Upper lobe of left lung (tissue), 6 donors: Measurements from ENCODE around the gene PIERCE2. TPM values are rescaled to one million over a fixed set of nuclear protein-coding genes. Genes with fewer than 3 reads are reported as not detected.
"Not testable (repeated sequence)": the region's sequence is repeated elsewhere in the genome, so short reads cannot be mapped to it uniquely, and the experiment has no call there.

ENCODE experiments used
- ATAC-seq, 2 donors: fragments of 200-7000 bp; cut with Tn5 transposase; one replicate each; pipeline ENCODE4 v1.9.1; 2022; ENCODE audit warnings: mild to moderate bottlenecking in 2 of 2, moderate library complexity in 2 of 2; ENCODE audit not compliant: low FRiP score in 2 of 2
- DNase-seq, 2 donors: peaks; one replicate each; pipeline ENCODE4 v3.0.0-alpha.2; 2019 to 2020
- H3K27ac ChIP-seq, 4 donors: fragments of 200-600 bp; sonication (generic); one replicate each; pipeline ENCODE4 v1.5.1; 2016 to 2019
- H3K27me3 ChIP-seq, 4 donors: fragments of 200-600 bp; sonication (generic); one replicate each; pipeline ENCODE4 v1.5.1; 2017 to 2019
- H3K36me3 ChIP-seq, 4 donors: fragments of 200-600 bp; sonication (generic); one replicate each; pipeline ENCODE4 v1.5.1; 2016 to 2019
- H3K4me1 ChIP-seq, 4 donors: fragments of 200-600 bp; sonication (generic); one replicate each; pipeline ENCODE4 v1.5.1; 2018 to 2019
- H3K4me3 ChIP-seq, 4 donors: fragments of 200-600 bp; sonication (generic); one replicate each; pipeline ENCODE4 v1.5.1; 2017 to 2019; ENCODE audit warnings: mild to moderate bottlenecking in 2 of 4, moderate library complexity in 1 of 4
- H3K9me3 ChIP-seq, 4 donors: fragments of 200-600 bp; sonication (generic); one replicate each; pipeline ENCODE4 v1.5.1; 2018 to 2019
- EP300 ChIP-seq, 4 donors: sonication (generic); formaldehyde crosslinking; IDR thresholded peaks; one replicate each; pipeline ENCODE4 v1.5.1; 2017; ENCODE audit warnings: antibody characterized with exemption in 4 of 4, control low read depth in 2 of 4
- POLR2A ChIP-seq, 4 donors: fragments of 450-650 bp; IDR thresholded peaks; one replicate each; pipeline ENCODE4 v1.5.1; 2016 to 2017; ENCODE audit warnings: antibody characterized with exemption in 4 of 4, mild to moderate bottlenecking in 2 of 4
- POLR2AphosphoS5 ChIP-seq, 2 donors: sonication (generic); formaldehyde crosslinking; IDR thresholded peaks; one replicate each; pipeline ENCODE4 v1.5.1; 2017; ENCODE audit warnings: antibody characterized with exemption in 2 of 2
- WGBS, 2 donors: methylation state at CpG; one replicate each; pipeline ENCODE4 v1.1.5; 2017 to 2018; 5-methylcytosine and 5-hydroxymethylcytosine counted together
- total RNA-seq, 6 donors: library from RNA; depleted of rRNA in 4 of 6; stranded (reverse); fragments of >200 nt in 4 of 6; gene quantifications; one replicate each; pipeline versions ENCODE4 v1.1.0 to v1.2.1, GENCODE V29; 2016 to 2021
- TF ChIP-seq, protein P1 (sequence below), 6 experiments: fragments of 450-650 bp in 4 of 6; fragments of 200-600 bp in 2 of 6; sonication (generic) in 2 of 6; IDR thresholded peaks; one replicate each; pipeline ENCODE4 v1.5.1; 2016 to 2019; ENCODE audit warnings: antibody characterized with exemption in 6 of 6
- donor health status: DM: no; HTN: no; CAD: no; lungs with moderate emphysema.
- donor health status: DM: no; HTN: yes; CAD: no; lungs with severe emphysema.

Gene PIERCE2
- total RNA-seq, 6 donors from 2014 or later, result 1.3 to 9.1 (median 2.5) TPM; not detected in 2

DNA sequence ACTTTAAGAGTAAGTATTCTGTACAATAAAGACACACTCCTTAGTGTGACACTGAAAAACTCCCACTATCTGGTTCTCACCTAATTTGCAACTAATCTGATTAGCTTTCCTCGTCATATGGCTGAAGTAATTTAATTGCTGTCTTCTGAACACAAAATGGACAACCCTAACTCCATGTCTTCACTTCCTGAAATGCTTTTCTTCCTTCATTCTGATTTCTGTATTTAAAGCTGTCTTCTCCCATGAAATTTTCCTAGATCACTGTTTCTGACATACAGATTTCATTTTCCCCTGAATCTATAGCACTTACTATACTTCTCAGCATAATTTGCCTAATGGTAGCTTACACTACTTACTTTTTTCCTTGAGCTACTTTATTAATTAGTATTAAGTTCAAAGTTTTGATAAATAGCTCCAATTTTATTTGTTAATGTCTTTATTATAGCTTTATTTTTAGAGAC lies 6.5 kb upstream of the PIERCE2 start:
- Histone ChIP-seq H3K27ac (peak overlapping the region in 1 of 4 donors; percentile 80), H3K9me3 (no peaks in the 10 kb centered on the region), H3K27me3 (no peaks in the 10 kb centered on the region), H3K4me3 (no peak overlapping the region), H3K4me1 (peaks cover 29 to 48% (median 40%) of the 10 kb centered on the region in 4 donors), H3K36me3 (no peaks in the 10 kb centered on the region)
- no peak for ATAC-seq
- 82 to 87% methylated on average over 1 of the region's 1 CpG for WGBS, 2 donors
- DNase-seq, result no peak
- TF ChIP-seq POLR2AphosphoS5 (IDR thresholded peaks at IDR 0.05) (no peak), POLR2A (IDR thresholded peaks at IDR 0.05) (no peak), EP300 (IDR thresholded peaks at IDR 0.05) (no peak)
- TF ChIP-seq, protein P1, sequence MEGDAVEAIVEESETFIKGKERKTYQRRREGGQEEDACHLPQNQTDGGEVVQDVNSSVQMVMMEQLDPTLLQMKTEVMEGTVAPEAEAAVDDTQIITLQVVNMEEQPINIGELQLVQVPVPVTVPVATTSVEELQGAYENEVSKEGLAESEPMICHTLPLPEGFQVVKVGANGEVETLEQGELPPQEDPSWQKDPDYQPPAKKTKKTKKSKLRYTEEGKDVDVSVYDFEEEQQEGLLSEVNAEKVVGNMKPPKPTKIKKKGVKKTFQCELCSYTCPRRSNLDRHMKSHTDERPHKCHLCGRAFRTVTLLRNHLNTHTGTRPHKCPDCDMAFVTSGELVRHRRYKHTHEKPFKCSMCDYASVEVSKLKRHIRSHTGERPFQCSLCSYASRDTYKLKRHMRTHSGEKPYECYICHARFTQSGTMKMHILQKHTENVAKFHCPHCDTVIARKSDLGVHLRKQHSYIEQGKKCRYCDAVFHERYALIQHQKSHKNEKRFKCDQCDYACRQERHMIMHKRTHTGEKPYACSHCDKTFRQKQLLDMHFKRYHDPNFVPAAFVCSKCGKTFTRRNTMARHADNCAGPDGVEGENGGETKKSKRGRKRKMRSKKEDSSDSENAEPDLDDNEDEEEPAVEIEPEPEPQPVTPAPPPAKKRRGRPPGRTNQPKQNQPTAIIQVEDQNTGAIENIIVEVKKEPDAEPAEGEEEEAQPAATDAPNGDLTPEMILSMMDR (IDR thresholded peaks at IDR 0.05), result no peak

DNA sequence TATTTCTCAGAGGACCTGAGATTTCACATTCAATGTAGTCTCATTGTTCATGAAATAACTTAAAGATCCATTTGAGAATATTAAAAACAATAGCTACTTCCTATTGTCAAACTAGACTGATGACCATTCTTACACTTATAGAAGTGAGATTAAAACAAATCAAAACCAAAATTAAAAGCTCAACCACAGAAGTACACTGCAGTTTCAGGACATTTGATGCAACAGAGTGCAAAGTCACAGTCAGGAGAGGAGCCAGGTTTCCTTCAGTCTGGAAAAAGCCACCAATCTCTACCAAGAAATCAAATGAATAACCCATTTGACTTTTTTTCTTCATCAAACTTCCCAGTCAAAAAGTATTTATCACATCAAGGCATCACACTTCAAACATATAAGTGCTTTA lies 5.6 kb upstream of the PIERCE2 start:
- ATAC-seq (no peak), DNase-seq (no peak)
- H3K27ac ChIP-seq, result peak overlapping the region in 3 of 4 donors; percentile 46 to 80 (median 70)
- peaks cover 32 to 54% (median 46%) of the 10 kb centered on the region in 4 donors for H3K4me1 ChIP-seq
- TF ChIP-seq POLR2A (IDR thresholded peaks at IDR 0.05) (no peak), EP300 (IDR thresholded peaks at IDR 0.05) (no peak), POLR2AphosphoS5 (IDR thresholded peaks at IDR 0.05) (no peak)
- TF ChIP-seq, protein P1 (IDR thresholded peaks at IDR 0.05), result no peak
- H3K9me3 ChIP-seq, result no peaks in the 10 kb centered on the region
- no peak overlapping the region for H3K4me3 ChIP-seq
- H3K36me3 ChIP-seq, result no peaks in the 10 kb centered on the region
- H3K27me3 ChIP-seq, result no peaks in the 10 kb centered on the region

GRCh38 chr15:55403531-55403930 lies 4.8 kb upstream of the PIERCE2 start:
- TF ChIP-seq EP300 (IDR thresholded peaks at IDR 0.05) (no peak), POLR2A (IDR thresholded peaks at IDR 0.05) (no peak)
- TF ChIP-seq, protein P1 (IDR thresholded peaks at IDR 0.05), result no peak
- Histone ChIP-seq H3K4me3 (no peak overlapping the region), H3K9me3 (no peaks in the 10 kb centered on the region), H3K27ac (peak overlapping the region; percentile 29 to 80 (median 58)), H3K4me1 (peaks cover 32 to 54% (median 47%) of the 10 kb centered on the region in 4 donors), H3K36me3 (no peaks in the 10 kb centered on the region), H3K27me3 (no peaks in the 10 kb centered on the region)
- DNase-seq (no peak), ATAC-seq (no peak)

GRCh38 chr15:55407498-55408011 lies 740 bp upstream of the PIERCE2 start:
- 1 to 3% methylated on average over 16 to 17 of the region's 20 CpGs for WGBS, 2 donors
- peak overlapping the region; percentile 71 to 84 (median 78) for H3K4me3 ChIP-seq
- H3K9me3 ChIP-seq, result no peaks in the 10 kb centered on the region
- no peak for TF ChIP-seq EP300 (IDR thresholded peaks at IDR 0.05)
- TF ChIP-seq, protein P1 (IDR thresholded peaks at IDR 0.05), result no peak
- no peak for TF ChIP-seq POLR2A (IDR thresholded peaks at IDR 0.05)
- TF ChIP-seq POLR2AphosphoS5 (IDR thresholded peaks at IDR 0.05), result no peak
- no peaks in the 10 kb centered on the region for H3K27me3 ChIP-seq
- no peaks in the 10 kb centered on the region for H3K36me3 ChIP-seq
- peak overlapping the region; percentile 90 to 97 (median 96) for H3K27ac ChIP-seq
- peaks cover 31 to 57% (median 43%) of the 10 kb centered on the region in 4 donors for H3K4me1 ChIP-seq
- DNase-seq (no peak), ATAC-seq (peak in 1 of 2 donors; percentile 3)

DNA sequence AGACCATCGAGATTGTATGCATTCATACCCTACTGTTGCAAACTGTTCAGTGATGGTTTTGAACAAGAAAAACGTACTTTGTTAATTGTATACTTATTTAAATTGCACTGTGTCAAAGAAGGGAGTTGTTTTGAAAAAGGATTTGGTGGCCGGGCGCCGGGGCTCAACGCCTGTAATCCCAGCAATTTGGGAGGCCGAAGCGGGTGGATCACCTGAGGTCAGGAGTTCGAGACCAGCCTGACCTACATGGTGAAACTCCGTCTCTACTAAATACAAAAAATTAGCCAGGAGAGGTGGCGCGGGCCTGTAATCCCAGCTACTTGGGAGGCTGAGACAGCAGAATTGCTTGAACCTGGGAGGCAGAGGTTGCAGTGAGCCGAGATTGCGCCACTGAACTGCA lies 681 bp downstream of the PIERCE2 start:
- H3K27ac ChIP-seq, result peak overlapping the region in 3 of 4 donors; percentile 96 to 97 (median 96)

DNA sequence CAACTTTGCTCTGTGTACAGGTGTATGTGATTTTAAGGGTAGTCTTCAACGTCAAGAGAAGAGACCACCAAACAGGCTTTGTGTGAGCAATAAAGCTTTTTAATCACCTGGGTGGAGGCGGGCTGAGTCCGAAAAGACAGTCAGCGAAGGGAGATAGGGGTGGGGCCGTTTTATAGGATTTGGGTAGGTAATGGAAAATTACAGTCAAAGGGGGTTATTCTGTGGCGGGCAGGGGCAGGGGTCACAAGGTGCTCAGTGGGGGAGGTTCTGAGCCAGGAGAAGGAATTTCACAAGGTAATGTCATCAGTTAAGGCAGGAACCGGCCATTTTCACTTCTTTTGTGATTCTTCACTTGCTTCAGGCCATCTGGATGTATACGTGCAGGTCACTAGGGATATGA lies 9.4 kb downstream of the PIERCE2 start:
- 89 to 90% methylated on average over 8 of the region's 8 CpGs for WGBS, 2 donors

More for the DNA sequence above, 681 bp downstream of the PIERCE2 start:
- H3K4me1 ChIP-seq, result peaks cover 17 to 42% (median 31%) of the 10 kb centered on the region in 4 donors
- not testable (repeated sequence) for H3K36me3 ChIP-seq, ATAC-seq, H3K9me3 ChIP-seq, H3K27me3 ChIP-seq
- 69 to 73% methylated on average over 14 of the region's 14 CpGs for WGBS, 2 donors
- peak in 1 of 2 donors; percentile 59 for DNase-seq
- H3K4me3 ChIP-seq, result peak overlapping the region in 3 of 4 donors; percentile 71 to 82 (median 74)

More for the DNA sequence above, 9.4 kb downstream of the PIERCE2 start:
- not testable (repeated sequence) for H3K36me3 ChIP-seq, DNase-seq, H3K4me1 ChIP-seq, H3K27ac ChIP-seq, H3K4me3 ChIP-seq, H3K27me3 ChIP-seq, ATAC-seq, H3K9me3 ChIP-seq
